Inflammatory macrophage treated with lipopolysaccharide for 1 hour (primary cell): ENCODE measurements around the gene RNASE4.
A peak's percentile ranks its signal among the peaks of the same experiment; 100 is the strongest.

Source experiments
- DNase-seq, 2 donors: peaks; one replicate each; pipeline ENCODE4 v3.0.0-alpha.2; 2020 to 2022

RNASE4 gene

DNA sequence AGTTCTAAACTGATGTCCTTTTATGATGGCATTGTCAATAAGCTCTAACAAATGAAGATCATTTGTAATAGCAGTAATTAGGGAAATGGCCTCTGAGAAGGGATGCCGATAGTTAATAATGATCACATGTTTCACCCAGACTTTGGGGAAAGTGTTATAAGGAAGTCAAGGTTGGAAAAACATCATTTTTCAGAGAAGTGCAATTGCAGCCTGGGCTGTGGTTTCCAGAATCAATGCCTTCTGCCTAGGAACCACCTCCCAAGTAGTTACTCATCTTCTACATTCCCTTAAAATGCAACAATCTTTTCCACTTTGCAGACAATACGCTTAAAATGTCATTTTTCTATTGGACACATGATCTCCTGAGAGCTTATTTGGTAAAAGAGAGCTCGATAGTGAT, 62.2 kb downstream of the RNASE4 start:
- peak; percentile 25 to 30 for DNase-seq

DNA sequence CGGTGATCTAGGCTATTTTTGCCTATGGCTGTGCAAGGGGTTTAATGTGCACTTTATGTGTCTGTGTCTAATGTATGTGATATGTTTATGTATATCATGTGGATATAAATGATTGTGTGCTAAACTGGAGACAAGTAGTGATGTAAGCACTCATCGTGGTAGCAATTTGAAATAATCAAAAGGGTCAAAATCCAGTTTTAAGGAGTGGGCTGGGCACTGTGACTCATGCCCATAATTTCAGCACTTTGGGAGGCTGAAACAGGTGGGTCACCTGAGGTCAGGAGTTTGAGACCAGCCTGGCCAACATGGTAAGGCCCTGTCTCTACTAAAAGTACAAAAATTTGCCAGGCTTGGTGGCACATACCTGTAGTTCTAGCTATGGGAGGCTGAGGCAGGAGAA, 64.1 kb downstream of the RNASE4 start:
- DNase-seq: no peak

- no peak for DNase-seq
Observed at GRCh38 chr14:20750194-20750593, 65.8 kb downstream of the RNASE4 start.
